ENCODE results near the gene TSFM. TPM values are rescaled to one million over a fixed set of nuclear protein-coding genes. Genes with fewer than 3 reads are reported as not detected.

Gene TSFM
- total and polyA plus RNA-seq, 2 of the 13 experiments (the other 11 are each of a cell fraction or from before 2014, with no cell fraction given): 29.8 to 68.3 TPM

DNA sequence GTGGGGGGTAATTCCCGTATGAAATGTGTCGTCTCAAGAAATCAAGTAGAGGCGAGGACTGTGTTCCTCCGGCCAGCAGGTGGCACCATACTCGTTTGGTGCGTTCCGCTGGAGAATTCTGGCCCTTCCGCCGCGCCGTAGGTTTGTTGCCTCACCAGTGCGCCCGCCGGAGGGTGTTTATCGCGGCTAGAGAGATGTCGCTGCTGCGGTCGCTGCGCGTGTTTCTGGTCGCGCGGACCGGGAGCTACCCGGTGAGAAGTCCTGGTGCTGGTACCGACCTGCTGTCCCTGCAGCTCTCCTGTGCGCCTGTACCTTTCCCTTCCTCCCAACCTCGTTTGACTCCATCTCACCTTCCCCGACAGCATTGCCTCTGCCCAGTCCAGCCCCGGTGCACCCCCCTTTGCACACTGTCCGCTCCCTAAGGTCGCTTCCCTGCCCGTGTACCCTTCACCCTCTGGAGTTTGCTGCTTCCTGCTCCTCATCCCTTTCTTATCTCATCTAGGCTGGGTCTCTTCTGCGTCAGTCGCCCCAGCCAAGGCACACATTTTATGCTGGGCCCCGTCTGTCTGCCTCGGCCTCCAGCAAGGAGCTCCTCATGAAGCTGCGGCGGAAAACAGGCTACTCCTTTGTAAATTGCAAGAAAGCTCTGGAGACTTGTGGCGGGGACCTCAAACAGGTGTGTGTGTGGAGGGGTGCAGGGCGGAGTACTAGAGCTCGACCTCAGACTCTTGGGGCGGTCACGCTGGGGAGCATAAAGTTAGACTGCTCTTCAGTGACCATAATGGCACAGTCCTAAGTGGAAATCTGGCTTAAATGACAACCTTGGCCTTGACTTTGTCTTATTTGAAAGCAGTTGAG is at the start of gene TSFM (continued):
- TF ChIP-seq, protein P1, sequence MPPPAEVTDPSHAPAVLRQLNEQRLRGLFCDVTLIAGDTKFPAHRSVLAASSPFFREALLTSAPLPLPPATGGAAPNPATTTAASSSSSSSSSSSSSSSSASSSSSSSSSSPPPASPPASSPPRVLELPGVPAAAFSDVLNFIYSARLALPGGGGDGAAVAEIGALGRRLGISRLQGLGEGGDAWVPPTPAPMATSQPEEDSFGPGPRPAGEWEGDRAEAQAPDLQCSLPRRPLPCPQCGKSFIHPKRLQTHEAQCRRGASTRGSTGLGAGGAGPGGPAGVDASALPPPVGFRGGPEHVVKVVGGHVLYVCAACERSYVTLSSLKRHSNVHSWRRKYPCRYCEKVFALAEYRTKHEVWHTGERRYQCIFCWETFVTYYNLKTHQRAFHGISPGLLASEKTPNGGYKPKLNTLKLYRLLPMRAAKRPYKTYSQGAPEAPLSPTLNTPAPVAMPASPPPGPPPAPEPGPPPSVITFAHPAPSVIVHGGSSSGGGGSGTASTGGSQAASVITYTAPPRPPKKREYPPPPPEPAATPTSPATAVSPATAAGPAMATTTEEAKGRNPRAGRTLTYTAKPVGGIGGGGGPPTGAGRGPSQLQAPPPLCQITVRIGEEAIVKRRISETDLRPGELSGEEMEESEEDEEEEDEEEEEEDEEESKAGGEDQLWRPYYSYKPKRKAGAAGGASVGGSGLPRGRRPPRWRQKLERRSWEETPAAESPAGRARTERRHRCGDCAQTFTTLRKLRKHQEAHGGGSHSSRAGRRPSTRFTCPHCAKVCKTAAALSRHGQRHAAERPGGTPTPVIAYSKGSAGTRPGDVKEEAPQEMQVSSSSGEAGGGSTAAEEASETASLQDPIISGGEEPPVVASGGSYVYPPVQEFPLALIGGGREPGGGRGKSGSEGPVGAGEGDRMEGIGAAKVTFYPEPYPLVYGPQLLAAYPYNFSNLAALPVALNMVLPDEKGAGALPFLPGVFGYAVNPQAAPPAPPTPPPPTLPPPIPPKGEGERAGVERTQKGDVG (CRISPR knock-in tag; IDR thresholded peaks at IDR 0.05; ENCODE audit: borderline replicate concordance): no peak
- TF ChIP-seq, protein P2, sequence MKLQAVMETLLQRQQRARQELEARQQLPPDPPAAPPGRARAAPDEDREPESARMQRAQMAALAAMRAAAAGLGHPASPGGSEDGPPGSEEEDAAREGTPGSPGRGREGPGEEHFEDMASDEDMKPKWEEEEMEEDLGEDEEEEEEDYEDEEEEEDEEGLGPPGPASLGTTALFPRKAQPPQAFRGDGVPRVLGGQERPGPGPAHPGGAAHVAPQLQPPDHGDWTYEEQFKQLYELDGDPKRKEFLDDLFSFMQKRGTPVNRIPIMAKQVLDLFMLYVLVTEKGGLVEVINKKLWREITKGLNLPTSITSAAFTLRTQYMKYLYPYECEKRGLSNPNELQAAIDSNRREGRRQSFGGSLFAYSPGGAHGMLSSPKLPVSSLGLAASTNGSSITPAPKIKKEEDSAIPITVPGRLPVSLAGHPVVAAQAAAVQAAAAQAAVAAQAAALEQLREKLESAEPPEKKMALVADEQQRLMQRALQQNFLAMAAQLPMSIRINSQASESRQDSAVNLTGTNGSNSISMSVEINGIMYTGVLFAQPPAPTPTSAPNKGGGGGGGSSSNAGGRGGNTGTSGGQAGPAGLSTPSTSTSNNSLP (IDR thresholded peaks at IDR 0.05; ENCODE audit: low read depth, low read length): 0 out of 2 replicates have a peak, but pooled peaks have one; percentile 36
- TF ChIP-seq ZNF292 (CRISPR knock-in tag; IDR thresholded peaks at IDR 0.05; ENCODE audit: borderline replicate concordance, low read depth) (0 out of 2 replicates have a peak, but pooled peaks have one; percentile 21), SRSF9 (IDR thresholded peaks at IDR 0.05; ENCODE audit: borderline replicate concordance, insufficient read depth, low read depth, low read length, poor library complexity, severe bottlenecking) (no peak), AGO1 (IDR thresholded peaks at IDR 0.05; ENCODE audit: low read depth, low read length, poor library complexity, severe bottlenecking) (peak; percentile 87), ZNF232 (CRISPR knock-in tag; IDR thresholded peaks at IDR 0.05; ENCODE audit: borderline replicate concordance) (peak; percentile 40; the same call in 1 of the 2 replicates), ZNF17 (CRISPR knock-in tag; IDR thresholded peaks at IDR 0.05) (no peak), SALL1 (CRISPR knock-in tag; IDR thresholded peaks at IDR 0.05) (peak; percentile 88), SIN3B (IDR thresholded peaks at IDR 0.05; ENCODE audit: low read length) (peak; percentile 80; the same call in 1 of the 2 replicates), JDP2 (CRISPR knock-in tag; IDR thresholded peaks at IDR 0.05; ENCODE audit: borderline replicate concordance) (no peak), KDM1A (CRISPR knock-in tag; IDR thresholded peaks at IDR 0.05) (no peak), PCBP2 (optimal IDR thresholded peaks at IDR 0.05; ENCODE audit: low read depth, low read length, poor library complexity, severe bottlenecking) (no peak)
- TF ChIP-seq, protein P3, sequence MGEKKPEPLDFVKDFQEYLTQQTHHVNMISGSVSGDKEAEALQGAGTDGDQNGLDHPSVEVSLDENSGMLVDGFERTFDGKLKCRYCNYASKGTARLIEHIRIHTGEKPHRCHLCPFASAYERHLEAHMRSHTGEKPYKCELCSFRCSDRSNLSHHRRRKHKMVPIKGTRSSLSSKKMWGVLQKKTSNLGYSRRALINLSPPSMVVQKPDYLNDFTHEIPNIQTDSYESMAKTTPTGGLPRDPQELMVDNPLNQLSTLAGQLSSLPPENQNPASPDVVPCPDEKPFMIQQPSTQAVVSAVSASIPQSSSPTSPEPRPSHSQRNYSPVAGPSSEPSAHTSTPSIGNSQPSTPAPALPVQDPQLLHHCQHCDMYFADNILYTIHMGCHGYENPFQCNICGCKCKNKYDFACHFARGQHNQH (CRISPR knock-in tag; IDR thresholded peaks at IDR 0.05): peak; percentile 93
- TF ChIP-seq, protein P4, sequence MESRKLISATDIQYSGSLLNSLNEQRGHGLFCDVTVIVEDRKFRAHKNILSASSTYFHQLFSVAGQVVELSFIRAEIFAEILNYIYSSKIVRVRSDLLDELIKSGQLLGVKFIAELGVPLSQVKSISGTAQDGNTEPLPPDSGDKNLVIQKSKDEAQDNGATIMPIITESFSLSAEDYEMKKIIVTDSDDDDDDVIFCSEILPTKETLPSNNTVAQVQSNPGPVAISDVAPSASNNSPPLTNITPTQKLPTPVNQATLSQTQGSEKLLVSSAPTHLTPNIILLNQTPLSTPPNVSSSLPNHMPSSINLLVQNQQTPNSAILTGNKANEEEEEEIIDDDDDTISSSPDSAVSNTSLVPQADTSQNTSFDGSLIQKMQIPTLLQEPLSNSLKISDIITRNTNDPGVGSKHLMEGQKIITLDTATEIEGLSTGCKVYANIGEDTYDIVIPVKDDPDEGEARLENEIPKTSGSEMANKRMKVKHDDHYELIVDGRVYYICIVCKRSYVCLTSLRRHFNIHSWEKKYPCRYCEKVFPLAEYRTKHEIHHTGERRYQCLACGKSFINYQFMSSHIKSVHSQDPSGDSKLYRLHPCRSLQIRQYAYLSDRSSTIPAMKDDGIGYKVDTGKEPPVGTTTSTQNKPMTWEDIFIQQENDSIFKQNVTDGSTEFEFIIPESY (CRISPR knock-in tag; IDR thresholded peaks at IDR 0.05): peak; percentile 51
- TF ChIP-seq, protein P5, sequence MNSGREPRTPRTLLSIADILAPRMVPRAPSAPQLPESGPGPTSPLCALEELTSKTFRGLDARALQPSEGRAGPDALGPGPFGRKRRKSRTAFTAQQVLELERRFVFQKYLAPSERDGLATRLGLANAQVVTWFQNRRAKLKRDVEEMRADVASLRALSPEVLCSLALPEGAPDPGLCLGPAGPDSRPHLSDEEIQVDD (CRISPR knock-in tag; IDR thresholded peaks at IDR 0.05; ENCODE audit: borderline replicate concordance): no peak
- TF ChIP-seq, protein P6, sequence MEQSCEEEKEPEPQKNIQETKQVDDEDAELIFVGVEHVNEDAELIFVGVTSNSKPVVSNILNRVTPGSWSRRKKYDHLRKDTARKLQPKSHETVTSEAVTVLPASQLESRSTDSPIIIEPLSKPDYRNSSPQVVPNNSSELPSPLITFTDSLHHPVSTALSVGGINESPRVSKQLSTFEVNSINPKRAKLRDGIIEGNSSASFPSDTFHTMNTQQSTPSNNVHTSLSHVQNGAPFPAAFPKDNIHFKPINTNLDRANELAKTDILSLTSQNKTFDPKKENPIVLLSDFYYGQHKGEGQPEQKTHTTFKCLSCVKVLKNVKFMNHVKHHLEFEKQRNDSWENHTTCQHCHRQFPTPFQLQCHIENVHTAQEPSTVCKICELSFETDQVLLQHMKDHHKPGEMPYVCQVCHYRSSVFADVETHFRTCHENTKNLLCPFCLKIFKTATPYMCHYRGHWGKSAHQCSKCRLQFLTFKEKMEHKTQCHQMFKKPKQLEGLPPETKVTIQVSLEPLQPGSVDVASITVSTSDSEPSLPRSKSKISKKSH (CRISPR knock-in tag; IDR thresholded peaks at IDR 0.05; ENCODE audit: borderline replicate concordance): peak; percentile 63
